Naive thymus-derived CD8-positive, alpha-beta T cell (primary cell): Measurements from ENCODE around the gene SPTBN2. TPM values are rescaled to one million over a fixed set of nuclear protein-coding genes. Genes with fewer than 3 reads are reported as not detected.

ENCODE experiments used
- ATAC-seq, 2 donors: fragments of 150-1000 bp; cut with Tn5 transposase in 1 of 2; sonication (Bioruptor Pico), chemical (Tn5 transposase) in 1 of 2; 1 replicate in 1 of 2; 2 replicates in 1 of 2; pipeline ENCODE4 v1.10.0; 2021; ENCODE audit warnings: mild to moderate bottlenecking in 2 of 2, moderate library complexity in 2 of 2
- POLR2A ChIA-PET: fragments of 350-600 bp; sonication (Branson Sonifier 250); formaldehyde crosslinking; loops from one replicate; lab custom pipeline; 2021; ENCODE audit warnings: antibody characterized with exemption; lab: Charles Lee
- DNase-seq, 10 donors: peaks; one replicate each; pipeline versions ENCODE4 v3.0.0 to v3.0.0-alpha.2; 2020 to 2022
- H3K27ac Mint-ChIP-seq, 10 donors: one replicate each; pipeline ENCODE4 v1.8.0; 2020 to 2022; ENCODE audit warnings: mild to moderate bottlenecking in 10 of 10, mixed read lengths in 10 of 10, moderate library complexity in 4 of 10, inconsistent platforms in 1 of 10
- H3K27me3 Mint-ChIP-seq, 5 donors: one replicate each; pipeline ENCODE4 v1.8.0; 2021 to 2022; ENCODE audit warnings: mixed read lengths in 5 of 5
- H3K36me3 Mint-ChIP-seq, 3 donors: one replicate each; pipeline ENCODE4 v1.8.0; 2020 to 2022; ENCODE audit warnings: mixed read lengths in 3 of 3, mild to moderate bottlenecking in 2 of 3, inconsistent platforms in 1 of 3
- H3K4me1 Mint-ChIP-seq, 4 donors: one replicate each; pipeline ENCODE4 v1.8.0; 2021 to 2022; ENCODE audit warnings: mixed read lengths in 4 of 4
- H3K4me3 Mint-ChIP-seq, 10 donors: one replicate each; pipeline ENCODE4 v1.8.0; 2020 to 2022; ENCODE audit warnings: mild to moderate bottlenecking in 10 of 10, mixed read lengths in 10 of 10, moderate library complexity in 6 of 10, inconsistent platforms in 1 of 10
- H3K9me3 Mint-ChIP-seq, 9 donors: one replicate each; pipeline ENCODE4 v1.8.0; 2020 to 2022; ENCODE audit warnings: mixed read lengths in 9 of 9, mild to moderate bottlenecking in 3 of 9, inconsistent platforms in 1 of 9, moderate library complexity in 1 of 9
- polyA plus RNA-seq, 3 donors: library from polyadenylated mRNA; unstranded; fragments of 300-500 nt; fragmentation: Illumina TruSeq; gene quantifications; one replicate each; pipeline ENCODE4 v1.2.3, GENCODE V29; 2021
- total RNA-seq, 8 experiments: library from RNA in 2 of 8; stranded (reverse) in 2 of 8; gene quantifications; one replicate each; pipeline ENCODE4 v1.2.3 and lab custom pipeline; 2021 to 2026

SPTBN2 gene
- total and polyA plus RNA-seq, 5 experiments from 2014 or later, result 0.04 to 0.62 (median 0.47) TPM; not detected in 2

- H3K27me3 Mint-ChIP-seq, result peaks cover 0 to 2% (median 0%) of the 10 kb centered on the region in 5 donors
- peak overlapping the region in 1 of 10 donors; percentile 68 for H3K27ac Mint-ChIP-seq
- POLR2A ChIA-PET, result interaction anchor here (0.6 to 1.6 kb wide), 2 partner anchors 36 to 138 kb away, joined by 5 read pairs; no protein-coding TSS in a partner anchor
- ATAC-seq, result no peak
- H3K9me3 Mint-ChIP-seq, result peaks cover 0 to 2% (median 0%) of the 10 kb centered on the region in 9 donors
- no peak for DNase-seq
- no peaks in the 10 kb centered on the region for H3K36me3 Mint-ChIP-seq
- H3K4me1 Mint-ChIP-seq, result peaks cover 0 to 7% (median 3%) of the 10 kb centered on the region in 4 donors
- no peak overlapping the region for H3K4me3 Mint-ChIP-seq
These were observed 32.9 kb downstream of the SPTBN2 start for GRCh38 chr11:66696146-66696545.

DNA sequence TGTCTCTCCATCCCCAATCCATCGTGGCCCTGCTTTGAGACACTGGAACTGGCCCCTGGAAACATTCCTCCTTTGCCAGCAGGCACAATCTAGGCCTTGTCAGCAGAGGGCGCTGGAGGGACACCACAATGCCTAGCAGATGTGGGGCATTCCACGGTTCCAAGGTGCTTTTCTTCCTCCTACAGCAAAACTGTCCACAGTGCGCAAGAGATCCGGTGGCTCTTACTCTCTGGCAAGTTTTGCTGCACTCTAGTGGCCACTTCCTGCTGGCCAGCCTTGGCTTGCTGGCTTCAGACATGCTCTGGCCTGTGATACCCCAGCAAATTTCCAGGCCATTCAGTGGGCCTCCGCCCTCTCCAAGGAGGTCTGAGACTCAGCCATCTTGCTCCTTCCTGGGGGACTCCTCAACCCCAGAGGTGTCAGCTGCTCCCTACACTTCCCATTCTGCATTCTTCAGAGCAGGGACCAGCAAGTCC lies 34.2 kb downstream of the SPTBN2 start:
- peak; percentile 90 to 92 for ATAC-seq
- H3K9me3 Mint-ChIP-seq, result peaks cover 0 to 2% (median 0%) of the 10 kb centered on the region in 9 donors
- POLR2A ChIA-PET, result interaction anchor here (1.6 kb wide), 1 partner anchor 139 kb away, joined by 5 read pairs; no protein-coding TSS in a partner anchor
- peaks cover 0 to 2% (median 0%) of the 10 kb centered on the region in 5 donors for H3K27me3 Mint-ChIP-seq
- H3K4me3 Mint-ChIP-seq, result no peak overlapping the region
- H3K27ac Mint-ChIP-seq, result no peak overlapping the region
- peaks cover 0 to 7% (median 2%) of the 10 kb centered on the region in 4 donors for H3K4me1 Mint-ChIP-seq
- DNase-seq, result peak; percentile 72 to 91 (median 80)
- H3K36me3 Mint-ChIP-seq, result no peaks in the 10 kb centered on the region

GRCh38 chr11:66694056-66694410 lies 35.0 kb downstream of the SPTBN2 start:
- ATAC-seq (no peak), DNase-seq (no peak)
- Mint-ChIP-seq H3K4me3 (no peak overlapping the region), H3K9me3 (peaks cover 0 to 2% (median 0%) of the 10 kb centered on the region in 9 donors), H3K36me3 (no peaks in the 10 kb centered on the region), H3K27ac (peak overlapping the region in 1 of 10 donors; percentile 80), H3K27me3 (peaks cover 0 to 2% (median 0%) of the 10 kb centered on the region in 5 donors), H3K4me1 (peaks cover 0 to 7% (median 2%) of the 10 kb centered on the region in 4 donors)
- POLR2A ChIA-PET, result no interaction called here

- no peak for DNase-seq
- ATAC-seq, result no peak
- Mint-ChIP-seq H3K27me3 (peaks cover 0 to 2% (median 0%) of the 10 kb centered on the region in 5 donors), H3K4me3 (no peak overlapping the region), H3K4me1 (peaks cover 0 to 7% (median 2%) of the 10 kb centered on the region in 4 donors), H3K27ac (no peak overlapping the region), H3K36me3 (no peaks in the 10 kb centered on the region), H3K9me3 (peaks cover 0 to 1% (median 0%) of the 10 kb centered on the region in 9 donors)
- POLR2A ChIA-PET, result no interaction called here
These were observed 35.5 kb downstream of the SPTBN2 start for GRCh38 chr11:66693356-66694055.

DNA sequence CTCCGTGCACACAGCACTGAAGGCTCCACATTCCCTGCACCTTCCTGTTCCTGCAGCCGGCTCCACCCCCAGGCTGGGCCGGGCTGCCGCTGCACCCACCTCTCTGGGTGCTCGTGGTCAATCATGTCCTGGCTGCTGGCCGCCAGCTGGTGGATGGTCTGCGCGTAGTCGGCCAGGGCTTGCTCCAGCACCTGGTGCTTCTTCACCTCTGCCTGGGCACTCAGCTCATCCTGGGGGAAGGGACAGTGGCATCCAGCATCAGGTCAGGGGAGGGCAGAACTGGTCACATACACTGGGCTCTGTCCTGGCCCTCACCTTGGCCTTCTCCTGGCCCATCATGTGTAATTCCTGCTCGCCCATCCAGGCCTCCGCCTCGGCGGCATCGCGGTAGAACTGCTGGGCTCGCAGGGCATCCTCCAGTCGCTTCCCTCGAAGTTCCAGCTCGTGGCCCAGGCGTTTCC lies 36.1 kb downstream of the SPTBN2 start:
- DNase-seq (no peak), ATAC-seq (no peak)
- no peaks in the 10 kb centered on the region for H3K9me3 Mint-ChIP-seq
- H3K27ac Mint-ChIP-seq, result no peak overlapping the region
- no peaks in the 10 kb centered on the region for H3K36me3 Mint-ChIP-seq
- peaks cover 0 to 7% (median 2%) of the 10 kb centered on the region in 4 donors for H3K4me1 Mint-ChIP-seq
- peaks cover 0 to 2% (median 0%) of the 10 kb centered on the region in 5 donors for H3K27me3 Mint-ChIP-seq
- POLR2A ChIA-PET, result no interaction called here
- no peak overlapping the region for H3K4me3 Mint-ChIP-seq

GRCh38 chr11:66692446-66692845 lies 36.6 kb downstream of the SPTBN2 start:
- no peak for ATAC-seq
- Mint-ChIP-seq H3K27me3 (peaks cover 0 to 2% (median 0%) of the 10 kb centered on the region in 5 donors), H3K4me3 (no peak overlapping the region), H3K9me3 (no peaks in the 10 kb centered on the region), H3K27ac (no peak overlapping the region), H3K4me1 (peaks cover 0 to 4% (median 2%) of the 10 kb centered on the region in 4 donors), H3K36me3 (no peaks in the 10 kb centered on the region)
- POLR2A ChIA-PET, result interaction anchor here (0.6 kb wide), 1 partner anchor 158 kb away, joined by 5 read pairs; no protein-coding TSS in a partner anchor
- DNase-seq, result no peak

DNA sequence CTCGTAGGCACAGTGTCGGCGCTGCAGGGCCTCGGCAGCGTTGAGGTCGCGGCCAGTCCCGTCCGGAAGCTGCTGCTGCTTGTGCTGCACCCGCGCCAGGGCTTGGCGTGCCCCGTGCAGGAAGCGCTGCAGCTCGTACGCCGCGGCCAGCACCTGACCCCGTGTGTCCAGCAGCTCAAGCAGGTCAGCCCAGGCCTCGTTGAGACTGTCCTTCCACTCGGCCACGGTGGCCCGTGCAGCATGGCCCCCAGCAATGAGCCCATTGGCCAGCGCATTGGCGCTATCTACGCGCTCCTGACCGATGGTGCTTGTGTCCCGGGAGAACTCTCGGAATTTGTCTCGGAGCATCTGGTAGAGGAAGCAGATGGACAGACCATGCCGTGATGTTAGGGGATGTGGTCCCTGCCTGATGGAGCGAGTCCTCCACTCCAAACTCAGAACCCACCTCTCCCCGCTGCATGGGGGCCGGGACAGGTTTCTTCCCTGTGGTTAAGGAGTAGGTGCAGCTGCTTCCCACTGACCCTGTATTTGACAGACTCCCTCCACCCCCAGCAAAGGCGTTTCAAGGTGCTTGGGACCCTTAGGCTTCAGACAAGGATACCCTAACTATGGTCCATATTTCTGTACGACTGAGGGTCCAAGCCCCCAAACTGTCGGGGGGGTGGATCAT lies 37.6 kb downstream of the SPTBN2 start:
- H3K4me1 Mint-ChIP-seq, result peaks cover 0 to 4% (median 2%) of the 10 kb centered on the region in 4 donors
- DNase-seq (no peak), ATAC-seq (no peak)
- POLR2A ChIA-PET, result no interaction called here
- H3K36me3 Mint-ChIP-seq, result no peaks in the 10 kb centered on the region
- peaks cover 0 to 2% (median 0%) of the 10 kb centered on the region in 5 donors for H3K27me3 Mint-ChIP-seq
- no peak overlapping the region for H3K27ac Mint-ChIP-seq
- no peaks in the 10 kb centered on the region for H3K9me3 Mint-ChIP-seq
- H3K4me3 Mint-ChIP-seq, result no peak overlapping the region

- Mint-ChIP-seq H3K4me3 (no peak overlapping the region), H3K27ac (no peak overlapping the region), H3K27me3 (peaks cover 0 to 2% (median 0%) of the 10 kb centered on the region in 5 donors), H3K36me3 (no peaks in the 10 kb centered on the region), H3K4me1 (peaks cover 0 to 4% (median 2%) of the 10 kb centered on the region in 4 donors), H3K9me3 (no peaks in the 10 kb centered on the region)
- POLR2A ChIA-PET, result no interaction called here
- DNase-seq (no peak), ATAC-seq (no peak)
These were observed 39.1 kb downstream of the SPTBN2 start for GRCh38 chr11:66689661-66690590.

DNA sequence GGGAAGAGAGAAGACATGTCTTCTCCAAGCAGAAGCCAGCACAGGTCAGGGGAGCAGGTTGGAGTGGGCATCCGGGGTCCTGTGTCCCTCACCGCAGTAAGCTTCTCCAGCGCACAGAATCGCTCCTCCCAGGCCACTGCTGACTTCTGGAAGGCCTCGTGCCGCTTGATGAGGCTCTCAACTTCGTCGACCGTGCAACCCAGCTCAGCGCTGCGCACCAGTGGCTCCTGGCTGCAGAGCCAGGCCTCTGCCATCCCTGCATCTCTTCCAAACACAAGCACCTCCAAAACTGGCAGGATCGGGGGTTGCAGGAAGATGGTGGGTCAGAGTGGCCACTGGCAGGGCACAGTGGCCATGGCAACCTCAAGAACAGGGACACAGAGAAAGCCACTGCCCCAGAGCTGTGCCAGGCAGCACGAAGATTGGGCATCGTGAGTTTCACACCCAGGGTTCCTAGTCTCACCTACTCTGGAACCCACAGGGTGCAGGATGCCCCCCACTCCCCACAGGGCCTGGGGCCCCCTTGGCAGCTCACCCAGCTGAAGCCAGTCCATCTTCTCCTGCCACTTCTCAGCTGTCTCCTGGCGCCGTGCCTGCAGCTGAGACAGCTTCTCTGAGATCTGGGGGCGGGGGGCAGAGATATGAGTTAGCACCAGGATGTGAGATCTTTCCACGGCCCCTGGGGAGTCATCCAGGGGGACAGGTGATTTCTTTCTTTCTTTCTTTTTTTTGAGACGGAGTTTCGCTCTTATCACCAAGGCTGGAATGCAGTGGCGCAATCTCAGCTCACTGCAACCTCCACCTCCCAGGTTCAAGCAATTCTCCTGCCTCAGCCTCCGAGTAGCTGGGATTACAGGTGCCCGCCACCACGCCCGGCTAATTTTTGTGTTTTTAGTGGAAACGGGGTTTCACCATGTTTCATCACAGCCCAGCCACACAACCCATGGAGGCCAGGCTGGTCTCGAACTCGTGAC lies 40.2 kb downstream of the SPTBN2 start:
- ATAC-seq (no peak), DNase-seq (no peak)
- no peaks in the 10 kb centered on the region for H3K4me1 Mint-ChIP-seq
- H3K4me3 Mint-ChIP-seq, result no peak overlapping the region
- POLR2A ChIA-PET, result no interaction called here
- H3K27me3 Mint-ChIP-seq, result no peaks in the 10 kb centered on the region
- no peaks in the 10 kb centered on the region for H3K9me3 Mint-ChIP-seq
- H3K36me3 Mint-ChIP-seq, result no peaks in the 10 kb centered on the region
- H3K27ac Mint-ChIP-seq, result no peak overlapping the region

DNA sequence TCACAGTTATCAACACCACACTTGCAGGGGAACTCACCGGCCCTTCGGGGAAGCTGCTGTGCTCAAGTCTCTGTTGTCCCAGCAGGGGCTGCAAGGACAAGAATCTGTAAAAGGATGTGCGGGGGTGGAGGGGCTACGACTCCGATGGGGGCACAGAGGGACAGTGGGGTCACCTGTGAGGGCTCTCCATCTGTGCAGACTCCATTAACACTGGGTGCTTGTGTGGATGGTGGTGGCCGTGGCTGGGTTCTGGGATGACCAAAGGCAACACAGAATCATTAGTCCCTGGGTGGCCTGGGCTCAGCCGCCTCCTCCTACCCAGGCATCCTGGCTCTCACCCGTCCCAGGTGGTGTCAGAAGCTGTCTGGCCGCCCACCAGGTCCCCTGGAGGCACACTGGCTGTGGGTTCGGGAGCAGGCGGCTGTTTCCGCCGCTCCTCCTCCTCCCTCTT lies 41.2 kb downstream of the SPTBN2 start:
- Mint-ChIP-seq H3K27ac (no peak overlapping the region), H3K4me1 (no peaks in the 10 kb centered on the region)
- POLR2A ChIA-PET, result interaction anchor here (0.5 kb wide), 1 partner anchor 145 kb away, joined by 9 read pairs; no protein-coding TSS in a partner anchor

More for the DNA sequence above, 41.2 kb downstream of the SPTBN2 start:
- Mint-ChIP-seq H3K4me3 (no peak overlapping the region), H3K9me3 (no peaks in the 10 kb centered on the region), H3K36me3 (no peaks in the 10 kb centered on the region), H3K27me3 (no peaks in the 10 kb centered on the region)
- ATAC-seq, result no peak
- no peak for DNase-seq
